CD4-positive, alpha-beta T cell (primary cell): ENCODE results near the gene RBMS2. TPM values are rescaled to one million over a fixed set of nuclear protein-coding genes. Genes with fewer than 3 reads are reported as not detected.

Experiments
- ATAC-seq: fragments of 200-7000 bp; cut with Tn5 transposase; one replicate; pipeline ENCODE4 v1.10.0; 2022; ENCODE audit warnings: mild to moderate bottlenecking; ENCODE audit not compliant: poor library complexity
- CTCF ChIA-PET: fragments of 350-600 bp; sonication (Branson Sonifier 250); formaldehyde crosslinking; loops from one replicate; lab custom pipeline; 2021; ENCODE audit warnings: antibody characterized with exemption, inconsistent platforms; lab: Charles Lee
- POLR2A ChIA-PET: fragments of 350-600 bp; sonication (Branson Sonifier 250); formaldehyde crosslinking; loops from one replicate; lab custom pipeline; 2021; ENCODE audit warnings: antibody characterized with exemption, inconsistent platforms; lab: Charles Lee
- DNase-seq, 14 experiments: peaks; one replicate each; pipeline ENCODE4 v3.0.0-alpha.2; 2013 to 2020; ENCODE audit warnings: mixed read lengths in 2 of 14
- H3K27ac ChIP-seq, 2 donors: one replicate each; pipeline versions ENCODE4 v1.5.1 to v1.7.0; 2013; ENCODE audit warnings: low read length in 2 of 2, low read depth in 1 of 2, mild to moderate bottlenecking in 1 of 2
- H3K27me3 ChIP-seq, 2 experiments: 1 replicate in 1 of 2; 2 replicates in 1 of 2; pipeline versions ENCODE4 v1.6.1 to v1.7.0; 2013; ENCODE audit warnings: low read length in 2 of 2, control low read depth in 1 of 2, mild to moderate bottlenecking in 1 of 2, moderate library complexity in 1 of 2; ENCODE audit not compliant: insufficient read depth in 2 of 2, control insufficient read depth in 1 of 2
- H3K36me3 ChIP-seq: one replicate; pipeline ENCODE4 v1.6.1; 2013; ENCODE audit warnings: low read length, control low read depth; ENCODE audit not compliant: insufficient read depth
- H3K4me1 ChIP-seq: one replicate; pipeline ENCODE4 v1.6.1; 2013; ENCODE audit warnings: low read length, control low read depth; ENCODE audit not compliant: insufficient read depth
- H3K4me3 ChIP-seq: one replicate; pipeline ENCODE4 v1.5.1; 2013; ENCODE audit warnings: mild to moderate bottlenecking, low read length, moderate library complexity
- H3K9me3 ChIP-seq, 2 experiments: 1 replicate in 1 of 2; 2 replicates in 1 of 2; pipeline versions ENCODE4 v1.6.1 to v1.7.0; 2013; ENCODE audit warnings: low read length in 2 of 2, mild to moderate bottlenecking in 2 of 2, control low read depth in 1 of 2, moderate library complexity in 1 of 2; ENCODE audit not compliant: control insufficient read depth in 1 of 2, insufficient read depth in 1 of 2
- H3K27ac Mint-ChIP-seq: one replicate; pipeline ENCODE4 v1.8.0; 2020; ENCODE audit warnings: mixed read lengths
- H3K27me3 Mint-ChIP-seq: one replicate; pipeline ENCODE4 v1.8.0; 2021; ENCODE audit warnings: mixed read lengths
- H3K36me3 Mint-ChIP-seq: one replicate; pipeline ENCODE4 v1.8.0; 2021; ENCODE audit warnings: low read depth, mixed read lengths
- H3K4me1 Mint-ChIP-seq: one replicate; pipeline ENCODE4 v1.8.0; 2021; ENCODE audit warnings: low read depth, mixed read lengths
- H3K4me3 Mint-ChIP-seq: one replicate; pipeline ENCODE4 v1.8.0; 2020; ENCODE audit warnings: mild to moderate bottlenecking, mixed read lengths
- H3K9me3 Mint-ChIP-seq: one replicate; pipeline ENCODE4 v1.8.0; 2020; ENCODE audit warnings: mixed read lengths
- intact Hi-C, 2 experiments: fragments of 100-400 bp; cut with DNase I in 1 of 2; cut with micrococcal nuclease in 1 of 2; formaldehyde crosslinking; loops; one replicate each; pipeline versions ENCODE4 v1.15.1 to v1.9.0; 2023 to 2025; cut with DNase I, micrococcal nuclease
- total RNA-seq, 174 experiments: library from RNA in 2 of 174; stranded (reverse) in 2 of 174; gene quantifications; one replicate each; pipeline ENCODE4 v1.2.3 and lab custom pipeline; 2021 to 2026
- TF ChIP-seq, protein P1 (sequence below): fragments of 200-600 bp; IDR thresholded peaks from one replicate; pipeline ENCODE4 v1.8.0; 2022; ENCODE audit warnings: antibody characterized with exemption, mild to moderate bottlenecking

The RBMS2 gene
- total RNA-seq, 2 experiments from 2014 or later = 5.1 to 10.8 TPM

DNA sequence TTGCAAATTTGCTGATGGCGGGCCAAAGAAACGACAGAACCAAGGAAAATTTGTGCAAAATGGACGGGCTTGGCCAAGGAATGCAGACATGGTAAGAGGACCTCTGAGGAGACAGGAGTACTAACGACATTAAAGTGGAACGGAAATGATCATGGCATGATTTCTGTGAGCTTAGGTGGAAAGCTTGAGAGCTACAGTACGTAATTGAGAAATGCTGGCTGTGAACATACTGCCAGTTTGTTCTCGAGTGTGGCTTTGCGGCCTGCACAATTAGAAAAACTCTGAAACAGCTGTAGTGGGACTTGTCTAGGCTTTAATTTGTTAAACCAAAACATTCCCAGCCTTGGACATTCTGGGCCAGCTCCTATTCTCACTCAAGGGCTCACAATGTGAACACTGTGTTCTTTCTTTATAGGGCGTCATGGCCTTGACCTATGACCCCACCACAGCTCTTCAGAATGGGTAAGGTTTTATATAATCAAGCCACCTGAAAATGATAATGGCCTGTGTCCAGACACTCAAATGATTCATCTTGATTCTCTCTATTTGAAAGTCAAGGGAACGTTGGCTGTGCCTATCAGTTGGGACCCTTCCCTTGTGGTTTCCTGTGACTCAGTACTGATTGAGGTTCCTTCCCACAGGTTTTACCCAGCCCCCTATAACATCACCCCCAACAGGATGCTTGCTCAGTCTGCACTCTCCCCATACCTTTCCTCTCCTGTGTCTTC lies 60.0 kb downstream of the RBMS2 start:
- Mint-ChIP-seq H3K36me3 (no peaks in the 10 kb centered on the region), H3K4me1 (peaks cover 16% of the 10 kb centered on the region), H3K27ac (peak overlapping the region; percentile 52), H3K4me3 (no peak overlapping the region), H3K9me3 (no peaks in the 10 kb centered on the region), H3K27me3 (no peaks in the 10 kb centered on the region)
- Histone ChIP-seq H3K4me3 (no peak overlapping the region), H3K27me3 (no peaks in the 10 kb centered on the region), H3K27ac (peak overlapping the region in 1 of 2 donors; percentile 9), H3K4me1 (peaks cover 10% of the 10 kb centered on the region), H3K36me3 (no peaks in the 10 kb centered on the region), H3K9me3 (no peaks in the 10 kb centered on the region)
- POLR2A ChIA-PET = interaction anchor here (1.3 kb wide), 1 partner anchor 60 kb away, joined by 4 read pairs; the partner anchor contains the start of gene RBMS2
- DNase-seq (peak in 6 of 14 experiments; percentile 8 to 69 (median 44)), ATAC-seq (peak; percentile 90)
- intact Hi-C loops = no loop called here
- CTCF ChIA-PET = interaction anchor here (1.2 to 1.7 kb wide), 3 partner anchors 8 to 68 kb away, joined by 3 to 6 read pairs (median 4); no protein-coding TSS in a partner anchor
- TF ChIP-seq, protein P1, sequence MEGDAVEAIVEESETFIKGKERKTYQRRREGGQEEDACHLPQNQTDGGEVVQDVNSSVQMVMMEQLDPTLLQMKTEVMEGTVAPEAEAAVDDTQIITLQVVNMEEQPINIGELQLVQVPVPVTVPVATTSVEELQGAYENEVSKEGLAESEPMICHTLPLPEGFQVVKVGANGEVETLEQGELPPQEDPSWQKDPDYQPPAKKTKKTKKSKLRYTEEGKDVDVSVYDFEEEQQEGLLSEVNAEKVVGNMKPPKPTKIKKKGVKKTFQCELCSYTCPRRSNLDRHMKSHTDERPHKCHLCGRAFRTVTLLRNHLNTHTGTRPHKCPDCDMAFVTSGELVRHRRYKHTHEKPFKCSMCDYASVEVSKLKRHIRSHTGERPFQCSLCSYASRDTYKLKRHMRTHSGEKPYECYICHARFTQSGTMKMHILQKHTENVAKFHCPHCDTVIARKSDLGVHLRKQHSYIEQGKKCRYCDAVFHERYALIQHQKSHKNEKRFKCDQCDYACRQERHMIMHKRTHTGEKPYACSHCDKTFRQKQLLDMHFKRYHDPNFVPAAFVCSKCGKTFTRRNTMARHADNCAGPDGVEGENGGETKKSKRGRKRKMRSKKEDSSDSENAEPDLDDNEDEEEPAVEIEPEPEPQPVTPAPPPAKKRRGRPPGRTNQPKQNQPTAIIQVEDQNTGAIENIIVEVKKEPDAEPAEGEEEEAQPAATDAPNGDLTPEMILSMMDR = no peak

DNA sequence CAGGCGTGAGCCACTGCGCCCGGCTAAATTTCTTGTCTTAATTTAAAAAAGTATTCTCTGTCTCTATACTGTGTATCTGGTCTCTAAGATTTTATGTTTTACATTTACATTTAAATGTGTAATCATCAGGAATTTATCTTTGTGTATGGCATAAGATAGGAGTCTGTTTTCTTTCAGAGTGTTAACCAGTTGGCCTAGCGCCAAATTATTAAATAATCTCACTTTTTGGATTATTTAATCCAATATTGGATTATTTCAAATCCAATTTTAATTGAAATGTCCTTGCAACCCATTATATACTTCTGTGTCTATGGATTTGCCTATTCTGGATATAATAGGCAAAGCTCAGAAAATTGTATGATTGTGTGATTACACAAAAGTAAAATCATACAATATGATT lies 63.5 kb downstream of the RBMS2 start:
- no peak overlapping the region for H3K27ac ChIP-seq
- H3K27me3 ChIP-seq = no peaks in the 10 kb centered on the region
- Mint-ChIP-seq H3K9me3 (no peaks in the 10 kb centered on the region), H3K27me3 (no peaks in the 10 kb centered on the region), H3K27ac (no peak overlapping the region), H3K4me3 (no peak overlapping the region), H3K36me3 (peaks cover 7% of the 10 kb centered on the region), H3K4me1 (peaks cover 16% of the 10 kb centered on the region)
- peaks cover 10% of the 10 kb centered on the region for H3K4me1 ChIP-seq
- no peaks in the 10 kb centered on the region for H3K9me3 ChIP-seq
- intact Hi-C loops = no loop called here
- ChIA-PET POLR2A (no interaction called here), CTCF (no interaction called here)
- no peak overlapping the region for H3K4me3 ChIP-seq
- no peak for DNase-seq
- TF ChIP-seq, protein P1 = no peak
- H3K36me3 ChIP-seq = peaks cover 5% of the 10 kb centered on the region
- no peak for ATAC-seq

DNA sequence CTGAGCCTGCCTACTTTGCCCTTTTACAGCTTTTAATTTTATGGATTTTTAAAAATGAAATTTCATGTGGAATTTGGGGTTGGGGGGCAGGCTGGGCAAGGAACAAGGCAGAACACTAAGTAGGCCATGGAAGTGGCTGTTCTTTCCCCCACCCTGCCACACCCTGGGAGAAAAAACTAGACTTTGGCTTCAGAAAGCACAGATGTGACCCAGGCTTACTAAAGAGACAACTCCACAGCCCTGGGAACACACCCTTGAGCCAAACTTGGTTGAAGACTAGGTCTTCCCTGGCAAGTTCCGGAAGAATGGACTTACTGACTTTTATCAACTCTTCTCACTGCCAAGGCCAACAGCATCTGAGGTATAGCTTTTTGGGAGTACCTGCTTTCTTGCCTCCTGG lies 68.2 kb downstream of the RBMS2 start:
- Histone ChIP-seq H3K36me3 (peaks cover 5% of the 10 kb centered on the region), H3K27me3 (no peaks in the 10 kb centered on the region), H3K9me3 (no peaks in the 10 kb centered on the region), H3K27ac (no peak overlapping the region), H3K4me1 (no peaks in the 10 kb centered on the region), H3K4me3 (no peak overlapping the region)
- no peak overlapping the region for H3K27ac Mint-ChIP-seq
- TF ChIP-seq, protein P1 = no peak
- ChIA-PET POLR2A (no interaction called here), CTCF (interaction anchor here (0.7 to 1.5 kb wide), 4 partner anchors 8 to 75 kb away, joined by 3 to 5 read pairs (median 4); no protein-coding TSS in a partner anchor)
- H3K27me3 Mint-ChIP-seq = no peaks in the 10 kb centered on the region
- peaks cover 11% of the 10 kb centered on the region for H3K36me3 Mint-ChIP-seq
- intact Hi-C loops = loop anchor here in 1 of 2 experiments (5.0 to 10.0 kb wide), 2 partner anchors 38 to 475 kb away; partner anchors contain the start of genes RPL41 and ZC3H10
- H3K9me3 Mint-ChIP-seq = no peaks in the 10 kb centered on the region
- peaks cover 8% of the 10 kb centered on the region for H3K4me1 Mint-ChIP-seq
- ATAC-seq (no peak), DNase-seq (no peak)
- no peak overlapping the region for H3K4me3 Mint-ChIP-seq
